ENCODE data around the gene IL17F.

DNA sequence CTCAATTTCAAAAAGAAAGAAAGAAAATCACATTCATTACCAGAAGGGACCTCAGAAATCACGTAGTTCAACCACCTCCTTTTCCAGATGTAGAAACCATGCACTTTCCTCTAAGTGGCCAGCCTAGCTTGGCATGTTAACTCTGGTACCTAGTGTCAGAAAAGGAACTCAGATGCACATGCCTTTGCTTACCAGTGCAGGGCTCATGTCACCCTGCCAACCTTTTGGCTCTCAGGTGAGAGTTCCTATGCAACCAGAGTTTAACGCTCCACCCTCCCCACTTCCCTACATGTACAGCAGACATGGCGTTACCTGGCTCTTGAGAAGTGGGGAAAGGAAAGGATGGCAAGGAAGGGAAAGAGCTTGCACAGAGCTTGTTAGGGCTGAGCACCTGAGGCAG is 16.3 kb upstream of the IL17F start:
- TF ChIP-seq, protein P1, sequence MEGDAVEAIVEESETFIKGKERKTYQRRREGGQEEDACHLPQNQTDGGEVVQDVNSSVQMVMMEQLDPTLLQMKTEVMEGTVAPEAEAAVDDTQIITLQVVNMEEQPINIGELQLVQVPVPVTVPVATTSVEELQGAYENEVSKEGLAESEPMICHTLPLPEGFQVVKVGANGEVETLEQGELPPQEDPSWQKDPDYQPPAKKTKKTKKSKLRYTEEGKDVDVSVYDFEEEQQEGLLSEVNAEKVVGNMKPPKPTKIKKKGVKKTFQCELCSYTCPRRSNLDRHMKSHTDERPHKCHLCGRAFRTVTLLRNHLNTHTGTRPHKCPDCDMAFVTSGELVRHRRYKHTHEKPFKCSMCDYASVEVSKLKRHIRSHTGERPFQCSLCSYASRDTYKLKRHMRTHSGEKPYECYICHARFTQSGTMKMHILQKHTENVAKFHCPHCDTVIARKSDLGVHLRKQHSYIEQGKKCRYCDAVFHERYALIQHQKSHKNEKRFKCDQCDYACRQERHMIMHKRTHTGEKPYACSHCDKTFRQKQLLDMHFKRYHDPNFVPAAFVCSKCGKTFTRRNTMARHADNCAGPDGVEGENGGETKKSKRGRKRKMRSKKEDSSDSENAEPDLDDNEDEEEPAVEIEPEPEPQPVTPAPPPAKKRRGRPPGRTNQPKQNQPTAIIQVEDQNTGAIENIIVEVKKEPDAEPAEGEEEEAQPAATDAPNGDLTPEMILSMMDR (IDR thresholded peaks at IDR 0.05), result no peak
- TF ChIP-seq, protein P2, sequence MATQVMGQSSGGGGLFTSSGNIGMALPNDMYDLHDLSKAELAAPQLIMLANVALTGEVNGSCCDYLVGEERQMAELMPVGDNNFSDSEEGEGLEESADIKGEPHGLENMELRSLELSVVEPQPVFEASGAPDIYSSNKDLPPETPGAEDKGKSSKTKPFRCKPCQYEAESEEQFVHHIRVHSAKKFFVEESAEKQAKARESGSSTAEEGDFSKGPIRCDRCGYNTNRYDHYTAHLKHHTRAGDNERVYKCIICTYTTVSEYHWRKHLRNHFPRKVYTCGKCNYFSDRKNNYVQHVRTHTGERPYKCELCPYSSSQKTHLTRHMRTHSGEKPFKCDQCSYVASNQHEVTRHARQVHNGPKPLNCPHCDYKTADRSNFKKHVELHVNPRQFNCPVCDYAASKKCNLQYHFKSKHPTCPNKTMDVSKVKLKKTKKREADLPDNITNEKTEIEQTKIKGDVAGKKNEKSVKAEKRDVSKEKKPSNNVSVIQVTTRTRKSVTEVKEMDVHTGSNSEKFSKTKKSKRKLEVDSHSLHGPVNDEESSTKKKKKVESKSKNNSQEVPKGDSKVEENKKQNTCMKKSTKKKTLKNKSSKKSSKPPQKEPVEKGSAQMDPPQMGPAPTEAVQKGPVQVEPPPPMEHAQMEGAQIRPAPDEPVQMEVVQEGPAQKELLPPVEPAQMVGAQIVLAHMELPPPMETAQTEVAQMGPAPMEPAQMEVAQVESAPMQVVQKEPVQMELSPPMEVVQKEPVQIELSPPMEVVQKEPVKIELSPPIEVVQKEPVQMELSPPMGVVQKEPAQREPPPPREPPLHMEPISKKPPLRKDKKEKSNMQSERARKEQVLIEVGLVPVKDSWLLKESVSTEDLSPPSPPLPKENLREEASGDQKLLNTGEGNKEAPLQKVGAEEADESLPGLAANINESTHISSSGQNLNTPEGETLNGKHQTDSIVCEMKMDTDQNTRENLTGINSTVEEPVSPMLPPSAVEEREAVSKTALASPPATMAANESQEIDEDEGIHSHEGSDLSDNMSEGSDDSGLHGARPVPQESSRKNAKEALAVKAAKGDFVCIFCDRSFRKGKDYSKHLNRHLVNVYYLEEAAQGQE (IDR thresholded peaks at IDR 0.05; ENCODE audit: insufficient read depth in 1 of 2, low read depth in 2 of 2, low read length in 1 of 2), result no peak
- no peak for TF ChIP-seq POLR2AphosphoS5 (IDR thresholded peaks at IDR 0.05; ENCODE audit: low read depth, low read length)

All from Panc1 (cell line).